Endothelial cell of umbilical vein (primary cell): ENCODE results near the gene SYNGR4. TPM values are rescaled to one million over a fixed set of nuclear protein-coding genes. Genes with fewer than 3 reads are reported as not detected.

ENCODE experiments used
- BruUV-seq: library from RNA; stranded (reverse); fragments of 400-500 nt; replicated peaks from 2 replicates; lab custom pipeline; 2021; lab: Mats Ljungman, UMichigan
- CTCF ChIA-PET: fragments of 300-600, 350-600 bp; sonication (Branson Sonifier 250); formaldehyde crosslinking; loops from one replicate; lab custom pipeline; 2021; ENCODE audit warnings: antibody characterized with exemption, inconsistent platforms; lab: Charles Lee
- POLR2A ChIA-PET: fragments of 300-600, 350-600 bp; sonication (Branson Sonifier 250); formaldehyde crosslinking; loops from one replicate; lab custom pipeline; 2021; ENCODE audit warnings: antibody characterized with exemption, inconsistent platforms; lab: Charles Lee
- DNase-seq: peaks from one replicate; pipeline ENCODE4 v3.0.0-alpha.2; 2011; ENCODE audit warnings: low read depth, low spot score
- FAIRE-seq: peaks from 2 replicates; lab custom pipeline; 2011; peaks lifted over from hg19 to GRCh38; lab: Jason Lieb, UNC
- H2AFZ ChIP-seq: 2 replicates; pipeline ENCODE4 v1.6.0; 2012; ENCODE audit warnings: low read depth, low read length, control low read depth, inconsistent platforms
- H3K27ac ChIP-seq: 2 replicates; pipeline ENCODE4 v1.5.1; 2011; ENCODE audit warnings: low read depth, mild to moderate bottlenecking, control low read depth, low read length, moderate library complexity; ENCODE audit not compliant: insufficient read depth
- H3K27me3 ChIP-seq, 2 experiments: 2 replicates each; pipeline versions ENCODE4 v1.6.0 to v1.6.1; 2011; ENCODE audit warnings: low read length in 2 of 2, mixed read lengths in 1 of 2; ENCODE audit not compliant: control insufficient read depth in 2 of 2, insufficient read depth in 2 of 2
- H3K36me3 ChIP-seq, 2 experiments: 2 replicates in 1 of 2; 3 replicates in 1 of 2; pipeline ENCODE4 v1.5.1; 2011; ENCODE audit warnings: low read length in 2 of 2, mild to moderate bottlenecking in 1 of 2, moderate library complexity in 1 of 2; ENCODE audit not compliant: control insufficient read depth in 2 of 2, insufficient read depth in 2 of 2; ENCODE audit errors: extremely low read depth in 1 of 2
- H3K4me1 ChIP-seq: 3 replicates; pipeline ENCODE4 v1.5.1; 2011; ENCODE audit warnings: mild to moderate bottlenecking, low read length; ENCODE audit not compliant: control insufficient read depth, insufficient read depth; ENCODE audit errors: extremely low read depth
- H3K4me2 ChIP-seq: 2 replicates; pipeline ENCODE4 v1.6.1; 2011; ENCODE audit warnings: low read length, control low read depth, mixed read lengths; ENCODE audit not compliant: insufficient read depth
- H3K4me3 ChIP-seq, 3 experiments: fragments of 200-600 bp in 1 of 3; sonication (generic), shearing (Covaris generic) in 1 of 3; replicated peaks in 1 of 3; 2 replicates each; pipeline ENCODE4 v1.5.1; 2011 to 2016; ENCODE audit warnings: control low read depth in 3 of 3, low read length in 3 of 3, mild to moderate bottlenecking in 2 of 3, inconsistent platforms in 1 of 3, low read depth in 1 of 3, moderate library complexity in 1 of 3; ENCODE audit not compliant: insufficient read depth in 1 of 3
- H3K79me2 ChIP-seq: 2 replicates; pipeline ENCODE4 v1.6.0; 2012; ENCODE audit warnings: low read length, inconsistent platforms; ENCODE audit not compliant: control insufficient read depth, insufficient read depth
- H3K9ac ChIP-seq: replicated peaks from 2 replicates; pipeline ENCODE3; 2011; ENCODE audit warnings: low read length, control low read depth; ENCODE audit not compliant: insufficient read depth; ENCODE audit errors: extremely low read depth
- H3K9me1 ChIP-seq: replicated peaks from 3 replicates; pipeline ENCODE4 v1.6.0; 2011; ENCODE audit warnings: mild to moderate bottlenecking, low read length; ENCODE audit not compliant: control insufficient read depth, insufficient read depth; ENCODE audit errors: extremely low read depth
- H3K9me3 ChIP-seq: replicated peaks from 2 replicates; pipeline ENCODE4 v1.5.1; 2012; ENCODE audit warnings: low read length, inconsistent platforms; ENCODE audit not compliant: control insufficient read depth, insufficient read depth
- H4K20me1 ChIP-seq: replicated peaks from 2 replicates; pipeline ENCODE3; 2011; ENCODE audit warnings: mild to moderate bottlenecking, low read length; ENCODE audit not compliant: control insufficient read depth, insufficient read depth; ENCODE audit errors: extremely low read depth
- CTCF ChIP-seq, 2 donors: IDR thresholded peaks; 1 replicate in 1 of 2; 2 replicates in 1 of 2; pipeline ENCODE4 v1.5.1; 2011; ENCODE audit warnings: low read length in 2 of 2, mild to moderate bottlenecking in 2 of 2, moderate library complexity in 2 of 2, control low read depth in 1 of 2, inconsistent platforms in 1 of 2, low read depth in 1 of 2; ENCODE audit not compliant: insufficient read depth in 1 of 2; ENCODE audit errors: extremely low read depth in 1 of 2
- GATA2 ChIP-seq: IDR thresholded peaks from 2 replicates; pipeline ENCODE4 v1.7.0; 2011; ENCODE audit warnings: low read depth, mild to moderate bottlenecking, moderate library complexity, mixed read lengths, low read length; ENCODE audit not compliant: insufficient read length, insufficient read depth
- JUN ChIP-seq: IDR thresholded peaks from 2 replicates; pipeline ENCODE4 v1.6.1; 2011; ENCODE audit warnings: borderline replicate concordance, low read depth; ENCODE audit not compliant: insufficient read length, insufficient read depth
- MAX ChIP-seq: IDR thresholded peaks from 2 replicates; pipeline ENCODE4 v1.6.1; 2011; ENCODE audit not compliant: insufficient read depth, insufficient read length
- MYC ChIP-seq: IDR thresholded peaks from one replicate; pipeline ENCODE4 v1.6.1; 2011; ENCODE audit warnings: mild to moderate bottlenecking, low read depth, low read length
- dilution Hi-C: fragments of 300-500 bp; cut with MboI; formaldehyde crosslinking; loops from one replicate; pipeline ENCODE4 v1.15.0; 2019; ENCODE audit warnings: low sequenced_read_pairs; ENCODE audit not compliant: extremely low pct_ligation_motif_present
- intact Hi-C: fragments of 100-400 bp; cut with micrococcal nuclease; formaldehyde crosslinking; loops from one replicate; pipeline ENCODE4 v1.10.0; 2022
- polyA plus RNA-seq, 4 experiments: library from polyadenylated mRNA; depleted of rRNA in 3 of 4; stranded (reverse) in 3 of 4; unstranded in 1 of 4; fragments of >200 nt; gene quantifications; 2 replicates each; pipeline versions ENCODE4 v1.2.1 to v1.2.3, GENCODE V29; 2011 to 2012; ENCODE audit warnings: missing spikeins in 1 of 4
- total RNA-seq: library from RNA; stranded (reverse); gene quantifications from 2 replicates; pipeline ENCODE4 v1.2.3, GENCODE V29; 2021

Gene SYNGR4
- total and polyA plus RNA-seq, 2 donors (not counting 3 experiments of a cell fraction or from before 2014, with no cell fraction given), result not detected

- Histone ChIP-seq H2AFZ (no peak overlapping the region), H3K36me3 (no peaks in the 10 kb centered on the region), H4K20me1 (no peaks in the 10 kb centered on the region), H3K9me1 (no peaks in the 10 kb centered on the region), H3K9me3 (no peaks in the 10 kb centered on the region), H3K4me3 (no peak overlapping the region), H3K27me3 (no peaks in the 10 kb centered on the region), H3K79me2 (no peaks in the 10 kb centered on the region), H3K4me1 (peaks cover 8% of the 10 kb centered on the region), H3K27ac (no peak overlapping the region), H3K9ac (no peak overlapping the region), H3K4me2 (no peak overlapping the region)
- DNase-seq (no peak), FAIRE-seq (no peak)
- BruUV-seq, result no TSS peak
- POLR2A ChIA-PET, result no interaction called here
- TF ChIP-seq GATA2 (no peak), JUN (no peak), CTCF (IDR thresholded peaks at IDR 0.05; ENCODE audit: extremely low read depth in 1 of 2, insufficient read depth in 1 of 2, low read depth in 1 of 2, low read length in 2 of 2) (no peak), MYC (no peak), MAX (no peak)
- intact Hi-C loops, result no loop called here
- dilution Hi-C loops, result no loop called here
- CTCF ChIA-PET, result interaction anchor here (2.5 to 4.5 kb wide), 2 partner anchors 11 to 29 kb away, joined by 20 to 29 read pairs; partner anchors contain the start of gene KDELR1
Measured at GRCh38 chr19:48361912-48362311, 2.3 kb upstream of the SYNGR4 start.
